Activated CD8-positive, alpha-beta memory T cell treated with anti-CD3 and anti-CD28 coated beads for 48 hours (primary cell): ENCODE data around the gene PRKX.
"Not testable (repeated sequence)": the region's sequence is repeated elsewhere in the genome, so short reads cannot be mapped to it uniquely, and the experiment has no call there.

Experiments
- DNase-seq, 3 experiments: peaks; one replicate each; pipeline ENCODE4 v3.0.0-alpha.2; 2020; ENCODE audit warnings: low read depth in 2 of 3, low spot score in 2 of 3

The PRKX gene

DNA sequence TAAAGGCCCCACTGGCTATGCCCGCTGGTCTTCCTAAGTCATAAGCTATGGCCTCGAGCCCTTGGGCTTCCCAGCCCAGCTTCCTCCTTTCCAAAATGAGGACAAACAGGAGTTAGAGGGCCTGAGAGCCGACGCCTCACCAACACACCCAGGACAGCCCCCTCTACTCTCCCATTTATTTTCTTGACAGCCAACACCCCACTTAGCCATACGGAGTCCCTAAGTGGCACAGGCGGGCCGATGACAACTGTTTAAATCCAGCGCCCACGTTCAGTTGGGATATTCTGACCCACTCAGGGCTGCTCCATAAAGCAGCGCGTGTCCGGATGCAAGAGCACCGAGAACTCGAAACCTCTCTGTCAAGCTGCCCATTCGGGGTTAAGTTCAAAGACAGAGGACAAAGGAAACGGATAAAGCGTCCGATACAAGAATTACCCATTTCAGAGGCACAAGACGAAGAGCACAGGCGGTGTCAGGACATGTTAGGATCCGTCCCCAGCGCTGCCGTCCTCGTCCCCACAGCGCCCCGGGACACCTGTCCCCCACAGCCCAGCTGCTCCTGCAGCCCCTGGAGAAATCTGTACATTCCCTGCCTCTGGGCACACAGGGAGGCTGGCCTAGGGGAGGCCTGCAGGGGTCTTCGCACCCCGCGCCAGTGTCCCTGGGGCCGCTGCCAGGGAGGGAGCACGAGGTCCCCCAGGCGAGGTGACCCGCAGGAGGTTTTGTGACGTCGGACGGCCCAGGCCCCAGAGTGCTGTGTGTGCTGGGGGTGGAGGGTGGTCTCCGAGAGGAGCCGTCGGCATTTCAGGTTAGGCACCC, 1.2 kb downstream of the PRKX start:
- no peak for DNase-seq

- no peak for DNase-seq
Observed at GRCh38 chrX:3711331-3711917, 2.0 kb downstream of the PRKX start.

GRCh38 chrX:3707673-3708274, 5.7 kb downstream of the PRKX start:
- DNase-seq = not testable (repeated sequence)

DNA sequence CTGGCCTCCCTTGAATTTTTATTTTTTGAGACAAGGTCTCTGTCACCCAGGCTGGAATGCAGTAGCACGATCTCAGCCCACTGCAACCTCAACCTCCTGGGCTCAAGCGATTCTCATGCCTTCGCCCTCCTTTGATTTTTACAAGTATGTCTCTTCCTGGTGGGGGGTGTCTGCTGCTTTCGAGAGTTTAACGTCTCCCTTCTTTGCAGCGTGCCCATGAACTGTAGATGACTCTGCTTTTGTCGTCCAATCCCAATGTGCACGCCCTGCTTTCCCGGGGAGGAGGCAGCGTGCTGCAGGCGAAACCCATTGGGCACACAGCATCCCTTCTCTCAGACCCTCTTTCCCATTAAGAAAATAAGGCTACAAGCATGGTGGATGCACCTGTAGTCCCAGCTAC, 7.0 kb downstream of the PRKX start:
- no peak for DNase-seq

DNA sequence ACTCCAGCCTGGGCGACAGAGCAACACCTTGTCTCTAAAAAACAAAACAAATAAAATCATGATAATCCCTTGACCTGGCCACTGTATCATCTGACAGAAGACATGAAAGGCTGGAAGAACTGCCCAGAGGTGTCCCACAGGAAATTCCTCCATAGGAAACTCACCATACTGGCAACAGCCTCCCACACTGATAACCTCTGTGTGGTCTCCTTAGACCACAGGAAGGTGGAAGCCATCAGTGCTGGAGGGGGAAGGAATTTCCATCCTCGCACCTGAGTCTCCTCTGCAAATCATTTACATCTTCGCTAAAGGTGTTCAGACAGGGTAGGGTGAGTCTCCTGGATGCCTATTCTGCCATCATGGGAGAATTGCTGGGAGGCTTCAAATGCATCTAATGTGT, 10.2 kb downstream of the PRKX start:
- not testable (repeated sequence) for DNase-seq

DNA sequence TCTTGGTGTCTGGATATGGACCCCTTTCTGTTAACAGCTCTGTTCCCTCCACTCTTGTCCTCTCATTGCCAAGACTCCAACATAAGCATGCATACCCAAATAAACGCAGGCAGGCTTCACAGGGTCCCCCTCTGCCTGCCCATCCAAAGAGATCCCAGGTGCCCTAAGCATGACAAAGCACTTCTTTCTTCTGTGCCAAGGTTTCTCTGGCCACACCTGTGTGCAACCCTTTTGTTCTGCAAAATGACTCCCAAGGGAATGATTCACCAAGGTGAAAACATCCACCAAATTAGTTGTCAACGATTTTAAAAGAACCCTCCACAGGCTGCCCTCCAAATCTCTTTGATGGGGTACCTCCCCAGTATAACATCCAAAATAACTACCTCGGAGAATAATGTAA, 11.4 kb downstream of the PRKX start:
- not testable (repeated sequence) for DNase-seq

GRCh38 chrX:3701445-3701928, 12.0 kb downstream of the PRKX start:
- DNase-seq = not testable (repeated sequence)

GRCh38 chrX:3699821-3700381, 13.5 kb downstream of the PRKX start:
- DNase-seq = no peak

GRCh38 chrX:3697701-3698279, 15.7 kb downstream of the PRKX start:
- no peak for DNase-seq

DNA sequence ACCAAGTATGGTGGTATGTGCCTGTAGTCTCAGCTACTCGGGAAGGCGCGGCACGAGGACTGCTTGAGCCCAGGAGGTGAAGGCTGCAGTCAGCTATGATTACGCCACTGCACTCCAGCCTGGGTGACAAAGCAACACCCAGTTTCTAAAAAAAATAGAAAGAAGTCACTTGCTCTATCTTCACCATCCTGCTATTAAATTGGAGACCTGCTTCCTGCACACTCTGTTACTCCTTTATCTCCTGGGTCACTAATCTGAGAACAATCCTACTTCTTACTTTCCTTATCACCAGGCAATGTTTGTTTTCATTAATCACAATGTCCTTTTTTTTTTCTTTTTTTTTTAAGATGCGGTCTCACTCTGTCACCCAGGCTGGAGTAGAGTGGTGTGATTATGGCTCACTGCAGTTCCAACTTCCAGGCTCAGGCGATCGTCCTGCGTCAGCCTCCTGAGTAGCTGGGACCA, 16.2 kb downstream of the PRKX start:
- no peak for DNase-seq

- DNase-seq = no peak
Observed at GRCh38 chrX:3695536-3695935, 17.9 kb downstream of the PRKX start.

- DNase-seq = no peak
Observed at GRCh38 chrX:3690140-3690539, 23.3 kb downstream of the PRKX start.

DNA sequence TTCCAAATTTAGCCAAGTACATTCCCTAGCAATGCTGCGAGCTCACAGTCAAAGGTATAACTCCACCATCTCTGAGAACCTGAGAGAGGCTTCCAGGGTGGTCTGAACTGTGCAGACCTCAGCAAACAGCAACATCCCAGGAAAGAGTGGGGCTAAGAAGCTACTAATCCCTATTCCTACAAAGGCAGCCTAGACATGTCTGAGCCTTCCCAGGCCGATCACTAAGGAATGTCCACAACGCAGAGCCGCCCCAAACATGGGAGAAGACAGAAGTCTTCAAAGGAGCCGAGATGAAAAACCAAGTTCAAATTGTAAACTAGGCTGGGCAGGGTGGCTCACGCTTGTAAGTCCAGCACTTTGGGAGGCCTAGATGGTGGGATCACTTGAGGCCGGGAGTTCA, 30.2 kb downstream of the PRKX start:
- not testable (repeated sequence) for DNase-seq

DNA sequence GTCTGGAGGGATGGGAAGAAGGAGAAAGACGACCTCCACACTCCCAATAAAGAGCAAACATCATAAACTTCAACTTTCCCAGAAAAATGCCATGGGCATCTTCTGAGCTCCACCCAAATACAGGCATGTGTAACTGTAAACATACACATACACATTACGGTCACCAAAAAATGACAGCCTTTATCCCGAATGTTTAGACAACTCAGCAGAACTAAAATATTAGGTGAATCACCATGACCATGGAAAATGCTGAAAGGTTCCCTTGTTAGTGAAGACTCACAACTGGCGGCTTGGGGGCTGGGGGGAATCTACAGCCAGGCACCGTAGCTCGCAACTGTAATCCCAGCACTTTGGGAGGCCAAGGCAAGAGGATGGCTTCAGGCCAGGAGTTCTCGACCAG, 33.0 kb downstream of the PRKX start:
- DNase-seq = no peak

GRCh38 chrX:3679669-3680068, 33.8 kb downstream of the PRKX start:
- DNase-seq = no peak

DNA sequence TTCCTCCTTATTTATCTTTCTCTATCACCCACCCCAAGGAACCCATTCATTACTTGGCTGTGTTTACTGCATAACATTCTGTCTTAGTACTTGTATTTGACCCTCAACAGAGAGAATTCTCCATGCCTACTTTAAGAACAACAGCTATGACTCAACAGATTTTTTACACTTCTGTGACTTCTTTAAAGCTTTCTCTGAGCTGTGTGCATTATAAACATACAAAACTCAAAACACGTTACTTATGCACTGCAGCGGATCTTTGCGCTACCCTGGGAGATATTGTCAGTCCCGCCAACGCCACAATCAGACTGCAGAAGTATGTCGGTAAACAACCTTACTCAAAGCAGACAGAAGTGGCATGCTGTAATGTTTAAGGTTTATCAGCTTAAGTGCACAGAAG, 35.1 kb downstream of the PRKX start:
- DNase-seq = no peak

DNA sequence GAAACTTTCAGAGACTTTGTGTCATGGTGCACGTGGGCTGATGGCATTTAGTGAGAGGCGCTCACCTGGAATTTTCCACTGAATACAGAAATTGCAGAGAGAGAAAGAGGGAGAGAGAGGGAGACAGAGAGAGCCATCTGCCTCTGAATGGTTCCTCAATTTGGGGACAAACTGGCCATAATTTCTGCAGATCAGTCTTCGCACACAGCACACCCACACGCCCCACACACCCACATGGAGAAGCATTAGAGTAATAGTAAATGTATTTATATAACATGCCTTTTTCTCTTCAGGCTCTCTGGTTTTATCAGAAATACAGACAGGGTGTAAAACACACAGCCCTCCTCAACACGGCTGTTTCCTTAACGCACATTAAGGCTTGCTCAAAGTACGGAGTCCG, 38.6 kb downstream of the PRKX start:
- DNase-seq = no peak

- DNase-seq = no peak
Observed at GRCh38 chrX:3669841-3670475, 43.5 kb downstream of the PRKX start.

DNA sequence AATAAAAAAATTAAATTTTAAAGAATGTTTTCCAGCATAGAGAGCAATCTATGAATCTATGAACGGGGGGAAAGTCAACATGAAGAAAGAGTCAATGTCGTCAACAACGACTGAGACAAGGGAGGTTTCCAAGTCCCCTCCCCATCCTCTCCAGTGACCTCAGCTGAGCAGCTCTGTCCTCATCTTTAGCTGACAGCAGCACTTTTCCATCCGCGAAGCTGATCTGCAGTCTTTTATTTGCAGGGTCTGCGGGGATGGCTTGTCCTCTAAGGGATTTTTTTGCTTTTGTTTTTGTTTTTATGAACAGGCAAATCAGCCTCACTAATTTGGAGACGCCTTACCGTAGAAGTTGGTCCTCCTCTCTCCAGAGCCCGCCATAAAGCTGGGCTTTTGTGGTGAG, 46.5 kb downstream of the PRKX start:
- DNase-seq = no peak

DNA sequence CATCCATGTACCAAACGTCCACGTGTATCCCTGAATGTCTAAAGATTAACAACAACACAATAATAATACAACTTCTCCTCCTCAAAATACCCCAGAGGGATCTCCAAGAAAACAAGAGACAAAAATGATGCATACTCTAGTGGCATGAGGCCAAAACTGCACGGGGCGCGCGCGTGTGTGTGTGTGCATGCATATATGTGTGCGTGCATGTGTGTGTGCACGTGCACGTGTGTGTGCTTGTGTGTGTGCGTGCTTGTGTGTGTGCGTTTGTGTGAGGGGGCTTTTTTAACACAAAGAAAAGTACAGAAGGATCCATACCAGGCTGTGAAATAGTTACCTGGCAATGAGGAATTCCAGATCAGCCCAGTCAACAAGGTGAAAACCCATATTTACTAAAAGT, 48.5 kb downstream of the PRKX start:
- no peak for DNase-seq
